ENCODE data around the gene RBMS3.

Gene RBMS3

DNA sequence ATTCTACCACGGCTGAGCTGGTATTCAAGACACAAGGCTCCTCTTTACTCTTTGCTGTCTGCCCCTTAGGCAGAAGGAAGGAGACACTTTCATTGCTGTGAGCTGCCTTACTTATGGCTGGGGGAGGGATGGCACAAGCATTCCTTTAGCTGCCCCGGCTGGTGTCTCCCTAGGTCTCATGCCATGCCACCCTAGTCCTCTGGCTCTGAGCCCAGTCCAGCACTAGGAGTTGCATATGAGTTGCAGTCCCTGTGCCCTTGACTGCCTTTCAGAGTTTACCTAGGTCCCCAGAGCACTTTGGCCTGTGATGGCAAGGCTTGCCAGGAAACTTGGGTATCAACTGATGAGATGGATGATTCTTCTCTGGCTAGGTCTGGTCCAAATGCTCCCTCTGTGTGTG lies 296.4 kb downstream of the RBMS3 start:
- TF ChIP-seq, protein P1, sequence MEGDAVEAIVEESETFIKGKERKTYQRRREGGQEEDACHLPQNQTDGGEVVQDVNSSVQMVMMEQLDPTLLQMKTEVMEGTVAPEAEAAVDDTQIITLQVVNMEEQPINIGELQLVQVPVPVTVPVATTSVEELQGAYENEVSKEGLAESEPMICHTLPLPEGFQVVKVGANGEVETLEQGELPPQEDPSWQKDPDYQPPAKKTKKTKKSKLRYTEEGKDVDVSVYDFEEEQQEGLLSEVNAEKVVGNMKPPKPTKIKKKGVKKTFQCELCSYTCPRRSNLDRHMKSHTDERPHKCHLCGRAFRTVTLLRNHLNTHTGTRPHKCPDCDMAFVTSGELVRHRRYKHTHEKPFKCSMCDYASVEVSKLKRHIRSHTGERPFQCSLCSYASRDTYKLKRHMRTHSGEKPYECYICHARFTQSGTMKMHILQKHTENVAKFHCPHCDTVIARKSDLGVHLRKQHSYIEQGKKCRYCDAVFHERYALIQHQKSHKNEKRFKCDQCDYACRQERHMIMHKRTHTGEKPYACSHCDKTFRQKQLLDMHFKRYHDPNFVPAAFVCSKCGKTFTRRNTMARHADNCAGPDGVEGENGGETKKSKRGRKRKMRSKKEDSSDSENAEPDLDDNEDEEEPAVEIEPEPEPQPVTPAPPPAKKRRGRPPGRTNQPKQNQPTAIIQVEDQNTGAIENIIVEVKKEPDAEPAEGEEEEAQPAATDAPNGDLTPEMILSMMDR (IDR thresholded peaks at IDR 0.05) = no peak
- no peak for DNase-seq (ENCODE audit: low spot score)
- Histone ChIP-seq H3K4me3 (no peak overlapping the region), H3K27ac (no peak overlapping the region)

DNA sequence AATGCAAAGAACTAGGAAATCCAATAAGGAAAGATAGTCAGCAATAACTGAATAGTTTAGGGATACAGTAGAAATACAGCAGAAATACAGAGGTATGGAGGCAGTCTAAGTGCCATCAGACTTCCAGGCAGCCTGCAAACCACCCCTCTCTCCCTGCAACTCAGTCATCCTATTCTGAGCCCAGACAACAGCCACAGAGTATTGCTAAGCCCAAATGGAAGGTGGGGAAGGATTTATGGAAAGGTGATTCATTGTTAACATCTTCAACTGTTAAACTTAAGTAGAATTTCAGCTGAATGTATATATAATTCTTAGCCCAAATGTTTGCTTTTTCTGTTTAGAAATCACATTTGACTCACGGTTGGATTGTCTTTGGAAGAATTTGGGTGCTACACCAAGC lies 300.4 kb downstream of the RBMS3 start:
- Histone ChIP-seq H3K4me3 (no peak overlapping the region), H3K27ac (no peak overlapping the region)
- TF ChIP-seq, protein P1 (IDR thresholded peaks at IDR 0.05) = no peak
- no peak for DNase-seq (ENCODE audit: low spot score)

DNA sequence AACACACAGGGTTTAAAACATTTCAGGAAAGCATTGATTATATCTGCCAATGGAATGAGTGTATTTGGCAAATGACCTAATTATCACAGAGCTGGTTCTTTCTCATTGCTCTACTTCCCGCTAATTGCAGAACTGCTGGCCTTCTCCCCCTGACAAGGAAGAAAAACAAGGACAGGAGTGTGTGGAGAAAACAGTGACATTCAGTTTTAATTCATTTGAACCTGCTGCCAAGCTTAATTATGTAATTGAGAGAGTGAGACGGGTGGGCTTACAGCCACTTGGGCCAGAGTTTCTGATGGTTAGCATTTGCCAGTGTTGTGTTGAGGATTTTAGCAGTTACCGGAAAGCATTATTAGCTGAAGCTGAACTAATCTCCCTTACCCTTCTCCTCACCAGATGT lies 301.4 kb downstream of the RBMS3 start:
- no peak overlapping the region for H3K27ac ChIP-seq
- TF ChIP-seq, protein P1 (IDR thresholded peaks at IDR 0.05) = no peak
- H3K4me3 ChIP-seq = no peak overlapping the region
- no peak for DNase-seq (ENCODE audit: low spot score)

DNA sequence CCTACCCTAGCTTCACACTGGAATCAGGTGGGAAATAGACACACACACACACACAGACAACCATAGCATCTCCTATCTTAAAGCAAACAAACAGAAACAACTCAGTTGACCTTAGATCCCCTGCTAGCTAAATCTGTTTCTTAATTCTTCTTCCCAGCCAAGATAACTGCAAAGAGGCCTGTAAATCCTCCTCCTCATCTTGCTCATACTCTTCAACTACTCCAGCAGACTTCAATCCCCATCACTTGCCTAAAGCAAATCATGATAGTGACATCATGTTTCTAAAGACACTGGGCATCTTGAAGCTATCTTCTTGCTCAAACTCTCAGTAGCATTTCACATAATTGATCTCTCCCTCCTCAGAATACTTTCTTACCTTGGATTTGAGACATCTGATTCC lies 303.0 kb downstream of the RBMS3 start:
- TF ChIP-seq, protein P1 (IDR thresholded peaks at IDR 0.05) = no peak
- H3K27ac ChIP-seq = no peak overlapping the region
- H3K4me3 ChIP-seq = no peak overlapping the region
- DNase-seq (ENCODE audit: low spot score) = no peak

DNA sequence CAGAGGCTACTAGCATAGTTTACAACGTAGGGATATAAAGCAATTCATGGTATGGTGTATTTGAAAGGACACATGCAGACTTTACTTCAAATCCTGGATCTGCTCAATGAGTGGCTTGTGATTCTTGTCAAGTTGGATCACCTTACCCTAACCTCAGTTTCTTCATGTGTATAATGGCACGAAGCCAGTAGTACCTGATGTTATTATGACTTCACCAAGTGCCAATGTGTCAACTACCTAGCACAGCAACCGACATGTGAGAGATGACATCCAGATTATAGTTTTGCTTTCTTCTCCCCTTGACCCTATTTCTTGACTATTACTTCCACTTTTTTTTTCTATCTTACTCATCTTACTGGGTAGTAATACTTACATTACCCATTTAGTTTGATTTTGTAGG lies 304.5 kb downstream of the RBMS3 start:
- DNase-seq (ENCODE audit: low spot score) = no peak
- Histone ChIP-seq H3K27ac (no peak overlapping the region), H3K4me3 (no peak overlapping the region)
- TF ChIP-seq, protein P1 (IDR thresholded peaks at IDR 0.05) = no peak

DNA sequence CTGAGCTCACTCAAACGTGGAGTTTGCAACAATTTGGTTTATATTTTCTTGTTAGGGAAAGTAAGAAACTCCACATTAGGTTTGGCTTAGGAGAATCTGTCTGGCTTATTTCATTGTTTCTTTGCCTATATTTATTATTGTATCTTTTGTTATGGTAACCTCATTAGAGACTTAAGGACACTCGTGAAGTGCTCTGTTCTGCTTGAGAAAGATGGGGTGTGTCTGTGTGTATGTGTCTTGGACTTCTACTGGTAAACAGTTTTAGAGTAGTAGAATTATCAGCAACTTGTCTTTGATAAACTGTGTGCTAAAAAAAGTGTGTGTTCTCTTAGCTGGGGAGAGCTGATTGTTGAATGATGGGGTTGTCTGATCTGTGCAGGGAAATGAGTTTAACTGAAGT lies 306.5 kb downstream of the RBMS3 start:
- no peak for DNase-seq (ENCODE audit: low spot score)
- Histone ChIP-seq H3K27ac (no peak overlapping the region), H3K4me3 (no peak overlapping the region)
- TF ChIP-seq, protein P1 (IDR thresholded peaks at IDR 0.05) = no peak

DNA sequence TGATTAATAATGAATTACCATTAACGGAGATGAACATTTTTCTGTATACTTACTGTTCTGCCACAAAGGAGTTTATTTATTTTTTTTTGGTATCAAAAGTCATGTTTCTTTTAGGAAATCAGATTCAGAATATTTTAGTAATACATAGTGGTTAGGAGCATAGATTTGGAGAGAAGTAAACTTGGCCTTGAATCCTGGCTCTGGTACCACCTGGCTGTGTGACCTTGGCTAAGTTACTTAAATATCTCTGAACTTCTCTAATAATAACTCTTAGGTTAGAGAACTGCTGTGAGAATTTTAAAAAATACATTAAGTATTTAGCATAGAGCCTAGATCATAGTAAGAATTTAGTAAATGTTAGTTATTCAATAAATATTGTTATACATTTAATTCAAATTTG lies 309.1 kb downstream of the RBMS3 start:
- Histone ChIP-seq H3K4me3 (no peak overlapping the region), H3K27ac (no peak overlapping the region)
- DNase-seq (ENCODE audit: low spot score) = no peak
- TF ChIP-seq, protein P1 (IDR thresholded peaks at IDR 0.05) = no peak

Data from coronary artery (tissue), 2 donors.